ENCODE results near the gene WDR81.
A peak's percentile ranks its signal among the peaks of the same experiment; 100 is the strongest.

WDR81 gene

DNA sequence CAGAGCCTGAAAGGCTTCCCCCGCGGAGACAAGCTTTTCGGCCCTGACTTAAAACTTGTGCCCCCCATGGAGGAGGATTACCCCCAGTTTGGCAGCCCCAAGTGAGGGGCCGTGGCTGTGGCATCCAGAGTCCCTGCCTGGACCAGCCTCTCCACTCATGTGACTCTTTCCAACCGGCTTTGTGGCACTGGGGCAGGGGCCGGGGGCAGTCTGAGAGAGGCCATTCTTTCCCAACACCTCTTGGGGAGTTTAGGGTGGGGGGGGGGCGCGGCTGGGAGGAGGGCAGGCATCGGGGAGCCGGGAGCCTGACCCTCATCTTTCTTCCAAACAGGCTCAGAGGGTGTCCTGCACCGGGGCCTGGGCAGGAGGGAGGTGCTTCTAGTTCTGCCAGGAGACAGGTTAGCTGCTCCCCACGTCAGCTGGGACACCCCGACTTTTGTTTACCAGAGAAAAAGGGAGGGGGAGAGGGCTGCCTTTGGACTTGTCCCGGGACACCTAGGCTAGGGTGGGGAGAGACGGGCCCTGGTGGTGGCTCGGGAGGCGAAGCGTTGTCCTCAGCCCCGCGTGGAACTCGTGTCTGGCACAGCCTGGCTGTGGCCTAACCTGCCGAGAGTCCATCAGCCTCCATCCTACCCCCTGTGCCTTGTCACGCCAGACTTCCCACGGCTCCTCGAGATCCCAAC lies 30.1 kb downstream of the WDR81 start:
- no peak for DNase-seq (ENCODE audit: low read depth, low spot score)
- in situ Hi-C loops (cut with HindIII; ENCODE audit: low sequenced_read_pairs), result no loop called here
- TF ChIP-seq, protein P1, sequence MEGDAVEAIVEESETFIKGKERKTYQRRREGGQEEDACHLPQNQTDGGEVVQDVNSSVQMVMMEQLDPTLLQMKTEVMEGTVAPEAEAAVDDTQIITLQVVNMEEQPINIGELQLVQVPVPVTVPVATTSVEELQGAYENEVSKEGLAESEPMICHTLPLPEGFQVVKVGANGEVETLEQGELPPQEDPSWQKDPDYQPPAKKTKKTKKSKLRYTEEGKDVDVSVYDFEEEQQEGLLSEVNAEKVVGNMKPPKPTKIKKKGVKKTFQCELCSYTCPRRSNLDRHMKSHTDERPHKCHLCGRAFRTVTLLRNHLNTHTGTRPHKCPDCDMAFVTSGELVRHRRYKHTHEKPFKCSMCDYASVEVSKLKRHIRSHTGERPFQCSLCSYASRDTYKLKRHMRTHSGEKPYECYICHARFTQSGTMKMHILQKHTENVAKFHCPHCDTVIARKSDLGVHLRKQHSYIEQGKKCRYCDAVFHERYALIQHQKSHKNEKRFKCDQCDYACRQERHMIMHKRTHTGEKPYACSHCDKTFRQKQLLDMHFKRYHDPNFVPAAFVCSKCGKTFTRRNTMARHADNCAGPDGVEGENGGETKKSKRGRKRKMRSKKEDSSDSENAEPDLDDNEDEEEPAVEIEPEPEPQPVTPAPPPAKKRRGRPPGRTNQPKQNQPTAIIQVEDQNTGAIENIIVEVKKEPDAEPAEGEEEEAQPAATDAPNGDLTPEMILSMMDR (IDR thresholded peaks at IDR 0.05; ENCODE audit: low read depth, low read length), result no peak
- H3K4me3 ChIP-seq (ENCODE audit: low read depth, low read length), result no peak overlapping the region

DNA sequence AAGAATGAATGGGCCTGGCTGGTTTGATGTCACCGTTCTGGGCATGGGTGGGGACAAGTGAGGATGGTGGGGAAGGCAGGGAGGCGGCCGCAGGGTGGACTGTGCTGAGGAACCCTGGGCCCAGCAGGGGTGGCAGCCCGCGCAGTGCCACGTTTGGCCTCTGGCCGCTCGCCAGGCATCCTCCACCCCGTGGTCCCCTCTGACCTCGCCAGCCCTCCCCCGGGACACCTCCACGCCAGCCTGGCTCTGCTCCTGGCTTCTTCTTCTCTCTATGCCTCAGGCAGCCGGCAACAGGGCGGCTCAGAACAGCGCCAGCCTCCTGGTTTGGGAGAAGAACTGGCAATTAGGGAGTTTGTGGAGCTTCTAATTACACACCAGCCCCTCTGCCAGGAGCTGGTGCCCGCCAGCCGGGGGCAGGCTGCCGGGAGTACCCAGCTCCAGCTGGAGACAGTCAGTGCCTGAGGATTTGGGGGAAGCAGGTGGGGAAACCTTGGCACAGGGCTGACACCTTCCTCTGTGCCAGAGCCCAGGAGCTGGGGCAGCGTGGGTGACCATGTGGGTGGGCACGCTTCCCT lies 30.8 kb downstream of the WDR81 start:
- in situ Hi-C loops (cut with HindIII; ENCODE audit: low sequenced_read_pairs), result no loop called here

GRCh38 chr17:1755827-1756262 lies 31.3 kb downstream of the WDR81 start:
- in situ Hi-C loops (cut with HindIII; ENCODE audit: low sequenced_read_pairs), result no loop called here
- DNase-seq (ENCODE audit: low read depth, low spot score), result no peak
- H3K4me3 ChIP-seq (ENCODE audit: low read depth, low read length), result no peak overlapping the region
- TF ChIP-seq, protein P1 (IDR thresholded peaks at IDR 0.05; ENCODE audit: low read depth, low read length), result no peak

More for the DNA sequence above, 30.8 kb downstream of the WDR81 start:
- TF ChIP-seq, protein P1 (IDR thresholded peaks at IDR 0.05; ENCODE audit: low read depth, low read length), result no peak
- no peak for DNase-seq (ENCODE audit: low read depth, low spot score)
- H3K4me3 ChIP-seq (ENCODE audit: low read depth, low read length), result no peak overlapping the region

DNA sequence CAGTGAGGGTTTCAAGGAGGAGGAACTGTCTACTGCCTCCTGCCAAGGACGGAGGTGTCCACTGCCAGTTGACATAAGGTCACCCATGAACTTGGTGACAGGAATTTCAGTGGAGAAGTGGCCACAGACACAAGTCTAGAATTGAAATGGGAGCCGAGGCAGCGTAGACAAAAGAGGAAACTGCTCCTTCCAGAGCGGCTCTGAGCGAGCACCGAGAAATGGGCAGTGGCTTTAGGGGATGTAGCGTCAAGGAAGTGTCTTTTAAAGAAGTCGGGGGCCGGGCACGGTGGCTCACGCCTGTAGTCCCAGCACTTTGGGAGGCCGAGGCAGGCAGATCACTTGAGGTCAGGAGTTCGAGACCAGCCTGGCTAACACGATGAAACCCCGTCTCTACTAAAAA lies 34.3 kb downstream of the WDR81 start:
- no peak overlapping the region for H3K4me3 ChIP-seq (ENCODE audit: low read depth, low read length)
- TF ChIP-seq, protein P1 (IDR thresholded peaks at IDR 0.05; ENCODE audit: low read depth, low read length), result no peak
- in situ Hi-C loops (cut with HindIII; ENCODE audit: low sequenced_read_pairs), result no loop called here
- DNase-seq (ENCODE audit: low read depth, low spot score), result no peak

GRCh38 chr17:1759529-1759928 lies 35.0 kb downstream of the WDR81 start:
- TF ChIP-seq, protein P1 (IDR thresholded peaks at IDR 0.05; ENCODE audit: low read depth, low read length), result no peak
- in situ Hi-C loops (cut with HindIII; ENCODE audit: low sequenced_read_pairs), result no loop called here
- no peak for DNase-seq (ENCODE audit: low read depth, low spot score)
- H3K4me3 ChIP-seq (ENCODE audit: low read depth, low read length), result no peak overlapping the region

- peak; percentile 55 for DNase-seq (ENCODE audit: low read depth, low spot score)
- TF ChIP-seq, protein P1 (IDR thresholded peaks at IDR 0.05; ENCODE audit: low read depth, low read length), result no peak
- in situ Hi-C loops (cut with HindIII; ENCODE audit: low sequenced_read_pairs), result no loop called here
- peak overlapping the region; percentile 60 for H3K4me3 ChIP-seq (ENCODE audit: low read depth, low read length)
Measured at GRCh38 chr17:1762233-1762900, 37.9 kb downstream of the WDR81 start.

Data from astrocyte of the spinal cord (primary cell).